Breast epithelium (tissue), 4 donors: ENCODE data around the gene MEIOB. TPM values are rescaled to one million over a fixed set of nuclear protein-coding genes. Genes with fewer than 3 reads are reported as not detected.
"Not testable (repeated sequence)": the region's sequence is repeated elsewhere in the genome, so short reads cannot be mapped to it uniquely, and the experiment has no call there.

Source experiments
- DNase-seq, 2 donors: peaks; one replicate each; pipeline ENCODE4 v3.0.0-alpha.2; 2019; ENCODE audit warnings: low spot score in 2 of 2
- H3K27ac ChIP-seq, 2 donors: fragments of 200-600 bp; sonication (generic) in 1 of 2; one replicate each; pipeline ENCODE4 v1.5.1; 2016 to 2019; ENCODE audit warnings: mild to moderate bottlenecking in 1 of 2
- H3K27me3 ChIP-seq, 2 donors: fragments of 200-600 bp; sonication (generic) in 1 of 2; one replicate each; pipeline versions ENCODE4 v1.5.1 to v1.6.0; 2017 to 2019; ENCODE audit warnings: control low read depth in 1 of 2, mild to moderate bottlenecking in 1 of 2
- H3K36me3 ChIP-seq: fragments of 200-600 bp; one replicate; pipeline ENCODE4 v1.5.1; 2019
- H3K4me1 ChIP-seq, 2 donors: fragments of 200-600 bp; sonication (generic); one replicate each; pipeline ENCODE4 v1.5.1; 2016 to 2019; ENCODE audit warnings: control low read depth in 1 of 2
- H3K4me3 ChIP-seq, 3 donors: fragments of 200-600 bp; sonication (generic); 1 replicate in 2 of 3; 2 replicates in 1 of 3; pipeline ENCODE4 v1.5.1; 2016 to 2019; ENCODE audit warnings: mild to moderate bottlenecking in 3 of 3, moderate library complexity in 2 of 3
- H3K9me3 ChIP-seq, 2 donors: fragments of 200-600 bp; sonication (generic) in 1 of 2; one replicate each; pipeline ENCODE4 v1.5.1; 2016 to 2019; ENCODE audit warnings: control low read depth in 1 of 2
- POLR2A ChIP-seq: fragments of 450-650 bp; IDR thresholded peaks from one replicate; pipeline ENCODE4 v1.6.1; 2016; ENCODE audit warnings: antibody characterized with exemption, mild to moderate bottlenecking, moderate library complexity
- POLR2AphosphoS5 ChIP-seq, 3 donors: sonication (generic); formaldehyde crosslinking; IDR thresholded peaks; one replicate each; pipeline ENCODE4 v1.6.1; 2017; ENCODE audit warnings: antibody characterized with exemption in 3 of 3
- intact Hi-C: fragments of 100-400 bp; cut with DNase I; formaldehyde crosslinking; loops from one replicate; pipeline ENCODE4 v1.15.1; 2023; ENCODE audit warnings: low total_unique reads
- total RNA-seq, 3 donors: library from RNA; depleted of rRNA; stranded (reverse); fragments of >200 nt; gene quantifications; one replicate each; pipeline ENCODE4 v1.1.0, GENCODE V29; 2016
- TF ChIP-seq, protein P1 (sequence below), 3 donors: fragments of 450-650 bp; IDR thresholded peaks; one replicate each; pipeline ENCODE4 v1.5.1; 2016 to 2017; ENCODE audit warnings: antibody characterized with exemption in 3 of 3, mild to moderate bottlenecking in 3 of 3, moderate library complexity in 3 of 3

The MEIOB gene
- not detected for total RNA-seq

DNA sequence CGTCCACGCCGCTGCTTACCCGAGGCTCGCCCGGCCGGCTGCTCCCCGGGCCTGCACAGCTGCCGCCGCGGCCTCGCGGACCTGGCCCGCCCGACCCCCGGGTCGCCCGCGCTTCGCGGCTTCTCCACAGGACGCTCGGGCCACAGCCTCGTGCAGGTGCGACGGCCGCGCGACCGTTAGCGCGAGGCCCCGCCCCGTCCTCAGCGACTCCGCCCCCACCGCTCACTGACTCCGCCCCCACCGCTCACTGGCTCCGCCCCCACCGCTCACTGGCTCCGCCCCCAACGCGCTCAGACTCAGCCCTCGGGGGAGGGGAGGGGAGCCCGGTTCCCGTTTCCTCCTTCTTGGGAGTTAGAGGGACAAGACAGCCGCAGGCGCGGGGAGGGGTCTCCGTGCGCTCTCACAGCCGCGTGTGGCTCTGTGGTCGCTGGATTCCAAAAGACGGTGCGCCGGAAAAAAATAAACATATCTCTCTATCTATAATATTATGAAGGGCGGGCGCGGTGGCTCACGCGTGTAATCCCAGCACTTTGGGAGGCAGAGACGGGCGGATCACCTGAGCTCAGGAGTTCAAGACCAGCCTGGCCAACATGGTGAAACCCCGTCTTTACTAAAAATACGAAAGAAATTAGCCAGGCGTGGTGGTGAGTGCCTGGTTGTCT, at the start of gene MEIOB:
TSS of gene MEIOB (minus strand) at position 191 of the 662 bp plus-strand sequence. CDS start 3,989 bp downstream, outside the sequence.
- intact Hi-C loops, result no loop called here
- Histone ChIP-seq H3K36me3 (no peaks in the 10 kb centered on the region), H3K9me3 (no peaks in the 10 kb centered on the region), H3K4me3 (peak within 1 kb of the TSS in 2 of 3 donors; percentile 32 to 56), H3K27me3 (peaks cover 0 to 3% of the 10 kb centered on the region in 2 donors), H3K4me1 (no peaks in the 10 kb centered on the region), H3K27ac (no peak within 1 kb of the TSS)
- no peak for DNase-seq
- no peak for TF ChIP-seq POLR2AphosphoS5 (IDR thresholded peaks at IDR 0.05)
- TF ChIP-seq, protein P1, sequence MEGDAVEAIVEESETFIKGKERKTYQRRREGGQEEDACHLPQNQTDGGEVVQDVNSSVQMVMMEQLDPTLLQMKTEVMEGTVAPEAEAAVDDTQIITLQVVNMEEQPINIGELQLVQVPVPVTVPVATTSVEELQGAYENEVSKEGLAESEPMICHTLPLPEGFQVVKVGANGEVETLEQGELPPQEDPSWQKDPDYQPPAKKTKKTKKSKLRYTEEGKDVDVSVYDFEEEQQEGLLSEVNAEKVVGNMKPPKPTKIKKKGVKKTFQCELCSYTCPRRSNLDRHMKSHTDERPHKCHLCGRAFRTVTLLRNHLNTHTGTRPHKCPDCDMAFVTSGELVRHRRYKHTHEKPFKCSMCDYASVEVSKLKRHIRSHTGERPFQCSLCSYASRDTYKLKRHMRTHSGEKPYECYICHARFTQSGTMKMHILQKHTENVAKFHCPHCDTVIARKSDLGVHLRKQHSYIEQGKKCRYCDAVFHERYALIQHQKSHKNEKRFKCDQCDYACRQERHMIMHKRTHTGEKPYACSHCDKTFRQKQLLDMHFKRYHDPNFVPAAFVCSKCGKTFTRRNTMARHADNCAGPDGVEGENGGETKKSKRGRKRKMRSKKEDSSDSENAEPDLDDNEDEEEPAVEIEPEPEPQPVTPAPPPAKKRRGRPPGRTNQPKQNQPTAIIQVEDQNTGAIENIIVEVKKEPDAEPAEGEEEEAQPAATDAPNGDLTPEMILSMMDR (IDR thresholded peaks at IDR 0.05), result no peak
- no peak for TF ChIP-seq POLR2A

DNA sequence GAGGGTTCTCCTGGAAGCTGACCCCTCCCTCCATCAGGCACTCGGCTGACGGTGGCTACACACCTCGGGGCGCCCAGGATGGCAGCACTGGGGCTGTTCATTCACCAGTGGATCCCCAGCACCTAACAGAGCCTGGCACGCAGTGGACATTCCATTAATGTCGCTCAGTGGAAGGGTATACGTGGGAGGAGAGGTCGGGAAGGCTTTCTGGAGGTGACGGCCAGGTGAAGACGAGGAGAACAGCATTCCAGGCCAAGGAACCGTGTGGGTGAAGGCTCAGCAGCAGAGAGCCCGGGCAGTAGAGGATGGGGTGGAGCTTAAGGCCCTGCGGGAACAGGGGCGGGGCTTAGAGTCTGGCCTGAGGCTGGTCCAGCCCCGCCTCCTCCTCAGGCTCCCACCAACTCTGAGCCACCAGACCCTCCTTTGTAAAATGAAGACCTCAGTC, 48.8 kb upstream of the MEIOB start:
- DNase-seq, result no peak
- Histone ChIP-seq H3K4me3 (no peak overlapping the region), H3K36me3 (no peaks in the 10 kb centered on the region), H3K27ac (no peak overlapping the region), H3K9me3 (no peaks in the 10 kb centered on the region), H3K27me3 (peaks cover 0 to 69% of the 10 kb centered on the region in 2 donors), H3K4me1 (no peaks in the 10 kb centered on the region)
- intact Hi-C loops, result no loop called here
- TF ChIP-seq POLR2A (no peak), POLR2AphosphoS5 (IDR thresholded peaks at IDR 0.05) (no peak)
- TF ChIP-seq, protein P1 (IDR thresholded peaks at IDR 0.05), result no peak

DNA sequence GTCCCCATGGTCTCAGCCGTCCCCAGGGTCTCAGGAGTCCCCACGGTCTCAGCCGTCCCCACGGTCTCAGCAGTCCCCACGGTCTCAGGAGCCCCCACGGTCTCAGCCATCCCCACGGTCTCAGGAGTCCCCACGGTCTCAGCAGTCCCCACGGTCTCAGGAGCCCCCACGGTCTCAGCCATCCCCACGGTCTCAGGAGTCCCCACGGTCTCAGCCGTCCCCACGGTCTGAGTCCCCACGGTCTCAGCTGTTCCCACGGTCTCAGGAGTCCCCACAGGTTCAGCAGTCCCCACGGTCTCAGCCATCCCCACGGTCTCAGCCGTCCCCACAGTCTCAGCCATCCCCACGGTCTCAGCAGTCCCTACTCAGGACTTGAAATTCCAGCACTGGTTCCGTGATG, 48.2 kb upstream of the MEIOB start:
- DNase-seq, H3K36me3 ChIP-seq, H3K4me3 ChIP-seq, H3K27ac ChIP-seq, H3K4me1 ChIP-seq, intact Hi-C loops, H3K9me3 ChIP-seq: not testable (repeated sequence)
- H3K27me3 ChIP-seq, result peaks cover 0 to 72% of the 10 kb centered on the region in 2 donors

DNA sequence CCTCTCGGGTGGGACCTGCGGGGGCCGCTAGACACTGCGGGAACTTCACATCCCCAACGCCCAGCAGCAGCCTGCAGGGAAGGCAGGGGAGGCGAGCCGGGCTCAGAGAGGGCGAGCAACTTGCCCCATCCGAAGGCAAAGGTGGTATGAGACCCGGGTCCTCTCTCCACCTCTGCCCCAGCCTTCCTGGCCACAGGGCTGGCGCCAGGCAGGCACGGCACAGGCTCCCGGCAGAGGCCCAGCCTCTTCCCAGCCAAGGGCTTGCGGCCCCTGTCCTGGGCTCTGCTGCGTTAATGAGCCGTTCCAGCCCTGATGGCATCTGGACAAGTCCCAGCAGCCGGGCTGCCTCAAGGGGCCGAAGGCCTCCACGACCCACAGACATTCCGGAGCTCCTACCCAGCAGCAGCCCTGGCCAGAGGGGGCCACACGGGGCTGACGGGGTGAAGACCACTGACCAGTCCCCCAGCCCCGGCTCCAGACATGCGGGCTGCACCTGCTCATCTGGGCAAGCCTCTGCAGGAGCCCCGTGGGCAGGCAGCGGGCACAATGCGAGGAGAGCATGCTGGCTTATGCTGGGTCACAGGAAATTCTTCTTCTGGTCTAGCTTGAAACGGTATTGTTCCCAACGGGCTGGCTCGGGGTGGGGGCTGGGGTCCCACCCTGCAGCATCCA, 47.5 kb upstream of the MEIOB start:
- Histone ChIP-seq H3K9me3 (no peaks in the 10 kb centered on the region), H3K4me1 (no peaks in the 10 kb centered on the region), H3K27me3 (peaks cover 0 to 77% of the 10 kb centered on the region in 2 donors), H3K27ac (no peak overlapping the region), H3K36me3 (no peaks in the 10 kb centered on the region), H3K4me3 (no peak overlapping the region)
- intact Hi-C loops, result no loop called here
- no peak for DNase-seq
- TF ChIP-seq POLR2A (no peak), POLR2AphosphoS5 (IDR thresholded peaks at IDR 0.05) (no peak)

DNA sequence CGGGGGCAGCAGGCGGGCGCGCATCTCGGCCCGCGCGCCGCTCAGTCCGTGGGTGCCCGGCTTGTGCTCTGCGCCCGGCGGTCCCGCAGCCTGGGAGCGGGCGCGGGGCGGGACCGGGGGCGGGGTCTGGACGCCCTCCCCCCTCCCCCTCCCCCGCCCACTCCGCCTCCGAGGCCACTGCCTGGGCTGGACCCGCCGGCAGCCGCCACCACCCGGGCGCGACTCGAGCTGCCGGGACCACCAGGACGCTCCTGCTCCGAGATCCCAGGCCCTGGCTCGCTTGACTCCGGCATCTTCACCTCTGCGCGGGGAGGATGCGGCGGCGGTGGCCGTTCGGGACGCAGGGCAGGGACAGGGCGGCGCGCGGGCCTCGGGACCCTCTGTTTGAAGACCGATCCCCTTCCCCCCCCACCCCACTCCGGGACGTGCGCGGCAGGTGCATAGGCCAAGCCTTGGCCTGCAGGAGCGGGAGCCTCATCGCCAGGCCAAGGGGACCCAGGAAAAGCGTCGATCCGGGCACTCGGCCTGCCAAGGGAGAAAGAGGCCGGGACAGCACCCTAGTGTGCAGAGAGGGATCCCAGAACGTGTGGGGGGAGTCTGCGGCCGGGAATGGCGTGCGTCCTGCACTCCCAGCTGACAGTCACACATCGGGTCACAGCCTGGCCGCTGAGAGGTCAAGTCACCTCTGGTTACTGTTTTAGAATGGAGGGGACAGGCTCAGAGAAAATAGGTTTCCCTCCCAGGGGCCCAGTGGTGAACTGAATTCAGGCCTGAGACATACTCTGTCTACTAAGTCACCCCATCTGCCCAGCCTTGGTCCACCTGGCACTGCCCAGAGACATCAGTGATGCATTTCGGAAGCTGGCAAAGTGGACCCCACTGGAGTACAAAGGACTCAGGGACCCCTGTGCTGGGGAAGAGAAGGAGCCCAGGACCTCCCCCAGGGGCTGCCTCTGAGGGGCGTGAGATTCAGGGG, 46.7 kb upstream of the MEIOB start, which contains the start of gene HS3ST6:
TSS of gene HS3ST6 (minus strand) at position 65 of the 976 bp plus-strand sequence. CDS start 92 bp downstream, outside the sequence.
- Histone ChIP-seq H3K36me3 (no peaks in the 10 kb centered on the region), H3K4me3 (peak within 1 kb of the TSS in 2 of 3 donors; percentile 23 to 51), H3K27ac (no peak within 1 kb of the TSS), H3K9me3 (no peaks in the 10 kb centered on the region), H3K27me3 (peaks cover 0 to 83% of the 10 kb centered on the region in 2 donors), H3K4me1 (no peaks in the 10 kb centered on the region)
- no peak for DNase-seq
- intact Hi-C loops, result no loop called here
- TF ChIP-seq POLR2A, result no peak
- TF ChIP-seq POLR2AphosphoS5 (IDR thresholded peaks at IDR 0.05), result no peak
- TF ChIP-seq, protein P1 (IDR thresholded peaks at IDR 0.05), result no peak
